ENCODE data around the gene COMT. TPM values are rescaled to one million over a fixed set of nuclear protein-coding genes. Genes with fewer than 3 reads are reported as not detected.
A peak's percentile ranks its signal among the peaks of the same experiment; 100 is the strongest.

COMT gene
- total and polyA plus RNA-seq, 9 of the 15 experiments (the other 6 are each of a cell fraction or from before 2014, with no cell fraction given), result 12.5 to 351 (median 155) TPM

- no peak for TF ChIP-seq RBM34 (IDR thresholded peaks at IDR 0.05; ENCODE audit: borderline replicate concordance, insufficient read depth, low read length)
- no peak for TF ChIP-seq BRD4 (IDR thresholded peaks at IDR 0.05)
- TF ChIP-seq ASH1L (IDR thresholded peaks at IDR 0.05; ENCODE audit: borderline replicate concordance, low read depth, partially characterized antibody), result no peak
- no peak for TF ChIP-seq PCBP1 (IDR thresholded peaks at IDR 0.05; ENCODE audit: low read depth, low read length, poor library complexity, severe bottlenecking)
- no peak for TF ChIP-seq TFAM (CRISPR knock-in tag; conservative IDR thresholded peaks at IDR 0.05)
- no peak for TF ChIP-seq CREB3 (tag; conservative IDR thresholded peaks at IDR 0.05; ENCODE audit: low read depth)
- TF ChIP-seq MYNN (IDR thresholded peaks at IDR 0.05), result no peak
- no peak for TF ChIP-seq MYNN (CRISPR knock-in tag; IDR thresholded peaks at IDR 0.05)
- no peak for TF ChIP-seq ZNF589 (CRISPR knock-in tag; IDR thresholded peaks at IDR 0.05; ENCODE audit: low read depth)
- TF ChIP-seq JUND (IDR thresholded peaks at IDR 0.05; ENCODE audit: borderline replicate concordance, low read depth, low read length), result peak; percentile 73
- peak; percentile 3; the same call in 1 of the 3 replicates for TF ChIP-seq JUND (tag; IDR thresholded peaks at IDR 0.05; ENCODE audit: borderline replicate concordance, low read depth, low read length)
- TF ChIP-seq ZNF354B (CRISPR knock-in tag; IDR thresholded peaks at IDR 0.05), result no peak
- no peak for TF ChIP-seq FIP1L1 (IDR thresholded peaks at IDR 0.05; ENCODE audit: low read depth, low read length, poor library complexity, severe bottlenecking)
Measured at GRCh38 chr22:20016734-20017621, 75.4 kb downstream of the COMT start, which contains the start of gene ARVCF (continued).
